PC-9 (cell line): ENCODE measurements around the gene SRC. TPM values are rescaled to one million over a fixed set of nuclear protein-coding genes. Genes with fewer than 3 reads are reported as not detected.
"Not testable (repeated sequence)": the region's sequence is repeated elsewhere in the genome, so short reads cannot be mapped to it uniquely, and the experiment has no call there.

Experiments
- BruUV-seq: library from RNA; stranded (reverse); fragments of 400-500 nt; replicated peaks from 2 replicates; lab custom pipeline; 2021; lab: Mats Ljungman, UMichigan
- CTCF ChIA-PET: fragments of 300-600 bp; sonication (Branson Sonifier 250); formaldehyde crosslinking; loops from one replicate; lab custom pipeline; 2022; ENCODE audit warnings: antibody characterized with exemption; lab: Charles Lee
- POLR2A ChIA-PET: fragments of 300-600 bp; sonication (Branson Sonifier 250); formaldehyde crosslinking; loops from one replicate; lab custom pipeline; 2022; ENCODE audit warnings: antibody characterized with exemption; ENCODE audit not compliant: unreplicated experiment; lab: Charles Lee
- DNase-seq, 2 experiments: peaks; one replicate each; pipeline versions ENCODE4 v3.0.0 to v3.0.0-alpha.2; 2015 to 2022; ENCODE audit warnings: mixed read lengths in 1 of 2
- H2AFZ ChIP-seq: fragments of 200-600 bp; sonication (generic); 2 replicates; pipeline ENCODE4 v1.8.1; 2017; ENCODE audit warnings: antibody characterized with exemption
- H3F3A ChIP-seq: fragments of 200-600 bp; sonication (generic); 2 replicates; pipeline ENCODE4 v1.8.1; 2017; ENCODE audit warnings: antibody characterized with exemption, mild to moderate bottlenecking, low read depth; ENCODE audit not compliant: insufficient read depth
- H3K27ac ChIP-seq: fragments of 200-600 bp; sonication (generic); 2 replicates; pipeline ENCODE4 v1.6.1; 2016; ENCODE audit warnings: mixed run types
- H3K27me3 ChIP-seq: fragments of 200-600 bp; sonication (generic); 2 replicates; pipeline ENCODE4 v1.6.1; 2016; ENCODE audit warnings: low read depth, mixed run types; ENCODE audit not compliant: insufficient read depth
- H3K36me3 ChIP-seq: fragments of 200-600 bp; sonication (generic); 2 replicates; pipeline ENCODE4 v1.6.1; 2016; ENCODE audit warnings: low read depth, mixed run types
- H3K4me1 ChIP-seq: fragments of 200-600 bp; sonication (generic); replicated peaks from 2 replicates; pipeline ENCODE4 v1.6.1; 2016; ENCODE audit warnings: mixed run types; ENCODE audit not compliant: insufficient read depth
- H3K4me2 ChIP-seq: fragments of 200-600 bp; sonication (generic); 2 replicates; pipeline ENCODE4 v1.6.1; 2017; ENCODE audit warnings: mixed run types
- H3K4me3 ChIP-seq: fragments of 200-600 bp; sonication (generic); 2 replicates; pipeline ENCODE4 v1.6.1; 2016; ENCODE audit warnings: mixed run types
- H3K79me2 ChIP-seq: fragments of 200-600 bp; sonication (generic); 2 replicates; pipeline ENCODE4 v1.6.1; 2017; ENCODE audit warnings: low read depth, mixed run types
- H3K9me2 ChIP-seq: fragments of 200-600 bp; sonication (generic); 2 replicates; pipeline ENCODE4 v1.8.1; 2017; ENCODE audit warnings: mild to moderate bottlenecking; ENCODE audit not compliant: insufficient read depth
- H3K9me3 ChIP-seq: fragments of 200-600 bp; sonication (generic); 2 replicates; pipeline ENCODE4 v1.8.1; 2016; ENCODE audit warnings: low read depth; ENCODE audit not compliant: insufficient read depth
- H4K20me1 ChIP-seq: fragments of 200-600 bp; sonication (generic); 2 replicates; pipeline ENCODE4 v1.8.1; 2017; ENCODE audit not compliant: insufficient read depth
- EZH2 ChIP-seq: fragments of 200-600 bp; sonication (generic); IDR thresholded peaks from 2 replicates; pipeline ENCODE4 v1.8.0; 2017; ENCODE audit warnings: antibody characterized with exemption, low read depth
- intact Hi-C: fragments of 100-400 bp; cut with micrococcal nuclease; formaldehyde crosslinking; loops from one replicate; pipeline ENCODE4 v1.10.0; 2022; ENCODE audit not compliant: unreplicated experiment
- total RNA-seq: library from RNA; stranded (reverse); gene quantifications from 2 replicates; pipeline ENCODE4 v1.2.3, GENCODE V29; 2021
- TF ChIP-seq, protein P1 (sequence below): fragments of 200-600 bp; sonication (generic); conservative IDR thresholded peaks from 2 replicates; pipeline ENCODE4 v1.6.1; 2017; ENCODE audit warnings: mixed run types, antibody characterized with exemption, mild to moderate bottlenecking, moderate library complexity

SRC gene
- total RNA-seq, 1 experiment from 2014 or later: 58.4 TPM

DNA sequence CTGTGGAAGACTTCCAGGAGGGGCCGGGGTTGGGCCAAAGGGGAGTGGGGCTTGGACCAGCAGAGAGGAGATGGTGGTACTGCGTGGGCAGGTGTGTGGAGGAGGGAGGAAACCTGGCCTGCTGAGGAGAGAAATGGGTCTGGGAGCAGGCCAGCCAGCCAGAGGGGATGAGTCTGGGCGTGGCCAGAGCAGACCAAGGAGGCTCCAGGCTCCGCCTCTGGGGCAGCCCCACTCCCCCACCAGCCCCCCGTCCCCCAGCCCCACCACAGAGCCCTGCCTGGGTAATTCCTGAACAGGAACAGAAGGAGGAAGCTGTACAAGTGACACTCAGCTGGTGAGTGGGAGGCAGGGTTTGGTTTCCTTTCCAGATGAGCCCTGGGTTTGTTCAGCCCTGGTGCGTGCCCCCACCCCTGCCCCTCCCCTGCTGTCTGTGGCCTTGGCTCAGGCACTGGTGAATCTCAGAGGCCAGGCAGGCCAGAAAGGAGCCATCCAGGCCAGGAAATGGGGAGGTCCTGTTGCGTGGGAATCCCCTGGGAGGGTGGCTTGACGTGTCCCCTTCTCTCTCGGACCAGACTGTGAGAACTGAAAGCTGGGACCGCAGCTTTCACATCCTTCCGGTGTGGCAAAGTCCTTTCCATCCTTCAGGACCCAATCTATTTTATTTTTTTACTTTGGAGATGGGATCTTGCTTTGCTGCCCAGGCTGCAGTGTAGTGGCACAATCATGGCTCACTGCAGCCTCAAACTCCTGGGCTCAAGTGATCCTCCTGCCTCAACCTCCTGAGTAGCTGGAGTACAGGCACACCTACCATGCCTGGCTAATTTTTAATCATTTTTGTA, 9.4 kb upstream of the SRC start:
- DNase-seq: no peak
- Histone ChIP-seq H3F3A (peaks cover 9% of the 10 kb centered on the region; the same call in 1 of the 2 replicates), H2AFZ (no peak overlapping the region), H3K9me3 (no peaks in the 10 kb centered on the region), H3K27ac (no peak overlapping the region), H3K9me2 (no peaks in the 10 kb centered on the region), H3K79me2 (no peaks in the 10 kb centered on the region), H3K4me1 (peaks cover 22% of the 10 kb centered on the region), H3K27me3 (no peaks in the 10 kb centered on the region), H3K36me3 (no peaks in the 10 kb centered on the region), H3K4me3 (no peak overlapping the region), H3K4me2 (no peak overlapping the region), H4K20me1 (no peaks in the 10 kb centered on the region)
- ChIA-PET CTCF (no interaction called here), POLR2A (interaction anchor here (0.6 to 0.7 kb wide), 2 partner anchors 188 to 207 kb away, joined by 4 to 8 read pairs; no protein-coding TSS in a partner anchor)
- BruUV-seq: no TSS peak
- intact Hi-C loops: no loop called here
- TF ChIP-seq, protein P1, sequence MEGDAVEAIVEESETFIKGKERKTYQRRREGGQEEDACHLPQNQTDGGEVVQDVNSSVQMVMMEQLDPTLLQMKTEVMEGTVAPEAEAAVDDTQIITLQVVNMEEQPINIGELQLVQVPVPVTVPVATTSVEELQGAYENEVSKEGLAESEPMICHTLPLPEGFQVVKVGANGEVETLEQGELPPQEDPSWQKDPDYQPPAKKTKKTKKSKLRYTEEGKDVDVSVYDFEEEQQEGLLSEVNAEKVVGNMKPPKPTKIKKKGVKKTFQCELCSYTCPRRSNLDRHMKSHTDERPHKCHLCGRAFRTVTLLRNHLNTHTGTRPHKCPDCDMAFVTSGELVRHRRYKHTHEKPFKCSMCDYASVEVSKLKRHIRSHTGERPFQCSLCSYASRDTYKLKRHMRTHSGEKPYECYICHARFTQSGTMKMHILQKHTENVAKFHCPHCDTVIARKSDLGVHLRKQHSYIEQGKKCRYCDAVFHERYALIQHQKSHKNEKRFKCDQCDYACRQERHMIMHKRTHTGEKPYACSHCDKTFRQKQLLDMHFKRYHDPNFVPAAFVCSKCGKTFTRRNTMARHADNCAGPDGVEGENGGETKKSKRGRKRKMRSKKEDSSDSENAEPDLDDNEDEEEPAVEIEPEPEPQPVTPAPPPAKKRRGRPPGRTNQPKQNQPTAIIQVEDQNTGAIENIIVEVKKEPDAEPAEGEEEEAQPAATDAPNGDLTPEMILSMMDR: no peak
- no peak for TF ChIP-seq EZH2

DNA sequence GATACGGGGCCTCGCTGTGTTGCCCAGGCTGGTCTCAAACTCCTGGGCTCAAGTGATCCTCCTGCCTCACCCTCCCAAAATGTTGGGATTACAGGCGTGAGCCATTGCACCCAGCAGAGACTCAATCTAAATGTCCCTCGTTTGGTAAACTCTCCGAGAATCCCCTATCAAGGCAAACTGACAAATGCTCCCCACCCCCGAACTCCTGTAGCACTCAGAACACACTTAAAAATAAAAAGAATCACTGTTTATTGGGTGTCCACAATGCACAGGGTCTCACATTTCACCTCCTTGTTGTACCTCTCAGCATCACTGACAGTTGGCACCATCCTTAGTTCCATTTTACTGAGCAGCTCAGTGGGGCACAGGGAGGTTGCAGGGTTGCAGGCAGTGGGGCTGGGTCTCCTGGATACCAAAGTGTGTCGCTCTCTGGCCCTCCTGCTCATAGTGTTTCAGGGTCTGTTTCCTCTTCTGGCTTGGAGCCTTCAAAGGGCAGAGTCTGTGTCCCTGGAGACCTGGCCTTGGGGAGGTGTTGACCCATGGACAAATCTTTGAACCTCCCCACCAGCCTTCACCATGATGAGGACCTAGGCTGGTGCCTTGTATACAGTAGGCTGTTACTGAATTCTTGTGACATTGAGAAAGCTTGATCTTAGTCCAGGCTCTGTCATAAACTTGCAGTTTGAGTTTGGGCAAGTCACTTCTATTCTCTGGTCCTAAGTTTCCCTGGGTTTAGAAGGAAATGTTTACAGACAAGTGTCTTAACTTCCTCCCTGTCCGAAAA, 8.5 kb upstream of the SRC start:
- H3K9me3 ChIP-seq: no peaks in the 10 kb centered on the region
- H3K27me3 ChIP-seq: no peaks in the 10 kb centered on the region
- H2AFZ ChIP-seq: no peak overlapping the region
- no TSS peak for BruUV-seq
- no peaks in the 10 kb centered on the region for H3K79me2 ChIP-seq
- no peaks in the 10 kb centered on the region for H3K9me2 ChIP-seq
- H3K27ac ChIP-seq: no peak overlapping the region
- CTCF ChIA-PET: no interaction called here
- DNase-seq: no peak
- H3K4me3 ChIP-seq: no peak overlapping the region
- no peaks in the 10 kb centered on the region for H3K36me3 ChIP-seq
- POLR2A ChIA-PET: no interaction called here
- intact Hi-C loops: no loop called here
- peaks cover 9% of the 10 kb centered on the region; the same call in 1 of the 2 replicates for H3F3A ChIP-seq
- no peaks in the 10 kb centered on the region for H4K20me1 ChIP-seq
- TF ChIP-seq, protein P1: no peak
- no peak for TF ChIP-seq EZH2
- H3K4me1 ChIP-seq: peaks cover 22% of the 10 kb centered on the region
- H3K4me2 ChIP-seq: no peak overlapping the region

DNA sequence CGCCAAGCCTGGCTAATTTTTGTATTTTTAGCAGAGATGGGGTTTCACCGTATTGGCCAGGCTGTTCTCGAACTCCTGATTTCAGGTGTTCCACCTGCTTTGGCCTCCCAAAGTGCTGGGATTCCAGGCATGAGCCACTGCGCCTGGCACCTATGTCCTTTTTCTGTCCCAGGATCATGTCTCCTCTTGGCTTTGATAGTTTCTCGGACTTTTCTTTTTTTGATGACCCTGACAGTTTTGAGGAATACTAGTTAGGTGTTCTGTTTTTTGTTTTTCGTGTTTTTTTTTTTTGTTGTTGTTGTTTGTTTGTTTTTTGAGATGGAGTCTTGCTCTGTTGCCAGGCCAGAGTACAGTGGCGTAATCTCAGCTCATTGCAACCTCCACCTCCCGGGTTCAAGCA, 7.6 kb upstream of the SRC start:
- H3K9me2 ChIP-seq, H3K4me2 ChIP-seq, H2AFZ ChIP-seq, H3K4me3 ChIP-seq, BruUV-seq, H3K27ac ChIP-seq, intact Hi-C loops, DNase-seq, H3K79me2 ChIP-seq, H4K20me1 ChIP-seq, H3K9me3 ChIP-seq, CTCF ChIA-PET, POLR2A ChIA-PET, H3K27me3 ChIP-seq, H3K36me3 ChIP-seq: not testable (repeated sequence)
- peaks cover 14% of the 10 kb centered on the region; the same call in 1 of the 2 replicates for H3F3A ChIP-seq
- peaks cover 28% of the 10 kb centered on the region for H3K4me1 ChIP-seq
